B cell (primary cell): ENCODE data around the gene TBX18.

Source experiments
- EZH2 ChIP-seq: IDR thresholded peaks from 2 replicates; pipeline ENCODE4 v1.6.1; 2012; ENCODE audit warnings: borderline replicate concordance, low read depth, mild to moderate bottlenecking, moderate library complexity, low read length; ENCODE audit not compliant: insufficient read depth, poor library complexity, severe bottlenecking
- TF ChIP-seq, protein P1 (sequence below): fragments of 200-600 bp; IDR thresholded peaks from one replicate; pipeline ENCODE4 v1.8.0; 2022; ENCODE audit warnings: antibody characterized with exemption, mild to moderate bottlenecking

DNA sequence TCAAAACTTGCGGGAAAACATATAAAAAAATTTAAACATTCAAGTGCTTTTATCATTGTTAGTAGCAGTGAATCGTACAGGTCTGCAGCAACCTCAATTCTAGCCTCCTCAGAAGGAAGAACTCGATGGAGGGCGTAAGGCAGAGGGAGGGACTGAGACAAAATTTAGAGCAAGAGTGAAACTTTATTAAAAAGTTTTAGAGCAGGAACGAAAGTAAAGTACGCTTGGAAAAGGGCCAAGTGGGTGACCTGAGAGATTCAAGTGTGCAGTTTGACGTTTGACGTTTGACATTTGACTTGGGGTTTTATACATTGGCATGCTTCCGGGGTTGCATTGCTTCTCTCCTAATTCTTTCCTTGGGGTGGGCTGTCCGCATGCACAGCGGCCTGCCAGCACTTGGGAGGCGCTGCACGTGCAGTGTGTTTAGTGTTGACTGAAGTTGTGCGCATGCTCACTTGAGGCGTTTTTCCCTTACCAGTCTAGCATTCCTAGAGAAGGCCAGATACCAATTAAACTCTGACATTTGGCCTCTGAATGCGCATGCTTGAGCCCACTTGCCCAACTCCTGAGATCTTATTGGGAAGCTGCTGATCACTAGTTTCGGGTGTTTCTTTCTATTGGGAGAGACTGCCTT is 82.6 kb downstream of the TBX18 start:
- TF ChIP-seq, protein P1, sequence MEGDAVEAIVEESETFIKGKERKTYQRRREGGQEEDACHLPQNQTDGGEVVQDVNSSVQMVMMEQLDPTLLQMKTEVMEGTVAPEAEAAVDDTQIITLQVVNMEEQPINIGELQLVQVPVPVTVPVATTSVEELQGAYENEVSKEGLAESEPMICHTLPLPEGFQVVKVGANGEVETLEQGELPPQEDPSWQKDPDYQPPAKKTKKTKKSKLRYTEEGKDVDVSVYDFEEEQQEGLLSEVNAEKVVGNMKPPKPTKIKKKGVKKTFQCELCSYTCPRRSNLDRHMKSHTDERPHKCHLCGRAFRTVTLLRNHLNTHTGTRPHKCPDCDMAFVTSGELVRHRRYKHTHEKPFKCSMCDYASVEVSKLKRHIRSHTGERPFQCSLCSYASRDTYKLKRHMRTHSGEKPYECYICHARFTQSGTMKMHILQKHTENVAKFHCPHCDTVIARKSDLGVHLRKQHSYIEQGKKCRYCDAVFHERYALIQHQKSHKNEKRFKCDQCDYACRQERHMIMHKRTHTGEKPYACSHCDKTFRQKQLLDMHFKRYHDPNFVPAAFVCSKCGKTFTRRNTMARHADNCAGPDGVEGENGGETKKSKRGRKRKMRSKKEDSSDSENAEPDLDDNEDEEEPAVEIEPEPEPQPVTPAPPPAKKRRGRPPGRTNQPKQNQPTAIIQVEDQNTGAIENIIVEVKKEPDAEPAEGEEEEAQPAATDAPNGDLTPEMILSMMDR: no peak
- TF ChIP-seq EZH2: no peak
